ENCODE results near the gene NAALADL2. TPM values are rescaled to one million over a fixed set of nuclear protein-coding genes. Genes with fewer than 3 reads are reported as not detected.

The NAALADL2 gene
- polyA plus RNA-seq, 3 donors: not detected

DNA sequence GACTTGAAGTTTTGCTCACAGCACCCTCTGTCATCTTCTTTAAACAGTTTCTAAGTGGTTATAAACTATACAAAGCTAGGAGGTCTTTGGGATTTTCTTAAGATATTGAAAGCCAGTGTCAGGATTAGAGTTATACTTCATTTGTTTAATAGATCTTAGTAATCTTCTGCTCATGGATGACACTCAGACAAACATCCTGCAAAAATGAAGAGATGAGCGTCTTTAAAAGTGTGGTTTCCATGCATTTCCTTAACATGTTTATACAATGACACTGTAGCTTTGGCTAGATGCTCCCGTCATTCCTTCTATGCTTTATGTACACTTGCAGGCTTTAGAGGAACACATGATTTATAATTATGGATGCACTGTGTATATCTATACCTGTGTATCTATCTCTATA lies 182.2 kb downstream of the NAALADL2 start:
- intact Hi-C loops (cut with micrococcal nuclease): no loop called here
- Histone ChIP-seq H2AFZ (ENCODE audit: insufficient read depth, low read depth, low read length, poor library complexity, severe bottlenecking) (no peak overlapping the region), H3K27ac (ENCODE audit: low read depth in 1 of 2, low read length in 2 of 2) (no peak overlapping the region), H3K27me3 (ENCODE audit: control insufficient read depth in 2 of 2, insufficient read depth in 2 of 2, low read length in 2 of 2) (no peaks in the 10 kb centered on the region), H3K36me3 (replicated peaks in 1 of 2; ENCODE audit: control insufficient read depth in 1 of 2, insufficient read depth in 2 of 2, low read length in 2 of 2) (no peaks in the 10 kb centered on the region), H3K4me2 (replicated peaks; ENCODE audit: extremely low read depth, low read length, poor library complexity, severe bottlenecking) (no peak overlapping the region), H3K9me3 (replicated peaks in 1 of 2; ENCODE audit: control insufficient read depth in 1 of 2, insufficient read depth in 1 of 2, low read length in 2 of 2) (peaks cover 8 to 12% of the 10 kb centered on the region in 2 donors), H3K4me3 (replicated peaks in 1 of 3; ENCODE audit: low read depth in 2 of 3, low read length in 3 of 3) (no peak overlapping the region), H3K9ac (ENCODE audit: insufficient read depth, low read length, poor library complexity, severe bottlenecking) (no peak overlapping the region), H3K4me1 (ENCODE audit: control insufficient read depth in 1 of 2, insufficient read depth in 2 of 2, low read length in 2 of 2) (no peaks in the 10 kb centered on the region), H4K20me1 (ENCODE audit: insufficient read depth, low read length) (no peaks in the 10 kb centered on the region), H3K79me2 (ENCODE audit: insufficient read depth, low read length) (no peaks in the 10 kb centered on the region)
- no peaks in the 10 kb centered on the region for H3K27me3 Mint-ChIP-seq (ENCODE audit: low read depth in 3 of 3)
- no peaks in the 10 kb centered on the region for H3K36me3 Mint-ChIP-seq
- TF ChIP-seq CTCF (IDR thresholded peaks at IDR 0.05): no peak
- no peak for DNase-seq
- no peak overlapping the region for H3K27ac Mint-ChIP-seq
- peaks cover 0 to 13% (median 4%) of the 10 kb centered on the region in 7 donors for H3K9me3 Mint-ChIP-seq
- H3K4me1 Mint-ChIP-seq: no peaks in the 10 kb centered on the region
- WGBS (ENCODE audit: insufficient coverage): no CpG with 5 or more reads among the region's 2 CpGs
- no peak overlapping the region for H3K4me3 Mint-ChIP-seq

DNA sequence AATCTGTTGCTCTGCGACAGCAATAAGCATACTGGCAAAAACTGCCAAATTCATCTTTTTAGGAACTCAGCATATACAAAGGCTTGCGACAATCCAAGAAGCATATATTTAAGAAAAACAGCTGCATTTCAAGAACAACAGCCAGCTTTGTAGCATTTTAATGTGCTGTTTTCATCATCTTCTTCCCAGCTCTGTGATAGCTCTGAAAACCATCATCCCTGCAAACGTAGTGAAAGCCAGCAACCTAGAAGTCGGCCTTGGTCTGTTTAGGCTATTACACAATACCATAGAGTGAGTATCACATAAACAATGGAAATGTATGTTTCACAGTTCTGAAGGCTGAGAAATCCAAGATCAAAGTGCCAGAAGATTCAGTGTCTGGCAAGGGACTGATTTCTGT lies 187.5 kb downstream of the NAALADL2 start:
- 96% methylated on average over 2 of the region's 4 CpGs for WGBS (ENCODE audit: insufficient coverage)
- Histone ChIP-seq H3K36me3 (replicated peaks in 1 of 2; ENCODE audit: control insufficient read depth in 1 of 2, insufficient read depth in 2 of 2, low read length in 2 of 2) (no peaks in the 10 kb centered on the region), H3K4me1 (ENCODE audit: control insufficient read depth in 1 of 2, insufficient read depth in 2 of 2, low read length in 2 of 2) (no peaks in the 10 kb centered on the region), H3K27ac (ENCODE audit: low read depth in 1 of 2, low read length in 2 of 2) (no peak overlapping the region), H3K4me2 (replicated peaks; ENCODE audit: extremely low read depth, low read length, poor library complexity, severe bottlenecking) (no peak overlapping the region), H3K27me3 (ENCODE audit: control insufficient read depth in 2 of 2, insufficient read depth in 2 of 2, low read length in 2 of 2) (no peaks in the 10 kb centered on the region), H4K20me1 (ENCODE audit: insufficient read depth, low read length) (no peaks in the 10 kb centered on the region), H3K79me2 (ENCODE audit: insufficient read depth, low read length) (no peaks in the 10 kb centered on the region), H3K9ac (ENCODE audit: insufficient read depth, low read length, poor library complexity, severe bottlenecking) (no peak overlapping the region), H3K9me3 (replicated peaks in 1 of 2; ENCODE audit: control insufficient read depth in 1 of 2, insufficient read depth in 1 of 2, low read length in 2 of 2) (peaks cover 10 to 25% of the 10 kb centered on the region in 2 donors), H2AFZ (ENCODE audit: insufficient read depth, low read depth, low read length, poor library complexity, severe bottlenecking) (no peak overlapping the region), H3K4me3 (replicated peaks in 1 of 3; ENCODE audit: low read depth in 2 of 3, low read length in 3 of 3) (no peak overlapping the region)
- Mint-ChIP-seq H3K27me3 (ENCODE audit: low read depth in 3 of 3) (no peaks in the 10 kb centered on the region), H3K4me1 (no peaks in the 10 kb centered on the region), H3K27ac (no peak overlapping the region), H3K9me3 (peaks cover 1 to 17% (median 8%) of the 10 kb centered on the region in 7 donors), H3K4me3 (no peak overlapping the region), H3K36me3 (no peaks in the 10 kb centered on the region)
- intact Hi-C loops (cut with micrococcal nuclease): no loop called here
- DNase-seq: no peak
- no peak for TF ChIP-seq CTCF (IDR thresholded peaks at IDR 0.05)

Data from CD14-positive monocyte (primary cell).